ENCODE measurements around the gene MYL5. TPM values are rescaled to one million over a fixed set of nuclear protein-coding genes. Genes with fewer than 3 reads are reported as not detected.
A peak's percentile ranks its signal among the peaks of the same experiment; 100 is the strongest.

Gene MYL5
- total and polyA plus RNA-seq, 2 experiments from 2014 or later: 21.9 to 24.5 TPM

GRCh38 chr4:726235-726787 is 52.0 kb downstream of the MYL5 start:
- no peak overlapping the region for H2AFZ ChIP-seq
- peaks cover 24% of the 10 kb centered on the region for H3K4me1 ChIP-seq (ENCODE audit: insufficient read depth)
- H3K36me3 ChIP-seq (ENCODE audit: low read depth): no peaks in the 10 kb centered on the region; the same call in 1 of the 2 replicates
- no peaks in the 10 kb centered on the region for H3K27me3 ChIP-seq (replicated peaks; ENCODE audit: insufficient read depth)
- H3F3A ChIP-seq (ENCODE audit: insufficient read depth): peaks cover 8% of the 10 kb centered on the region; the same call in 1 of the 2 replicates
- H3K79me2 ChIP-seq (ENCODE audit: insufficient read depth): peaks cover 97% of the 10 kb centered on the region
- no peaks in the 10 kb centered on the region for H3K9me2 ChIP-seq (ENCODE audit: insufficient read depth)
- WGBS, 2 experiments (ENCODE audit: low coverage in 1 of 2, low lambda C conversion rate in 2 of 2, missing lambda C conversion rate in 2 of 2): 12 to 14% methylated on average over 15 to 16 of the region's 16 CpGs
- H3K4me3 ChIP-seq: peak overlapping the region; percentile 42
- H3K9me3 ChIP-seq (ENCODE audit: low read depth): no peaks in the 10 kb centered on the region
- no peaks in the 10 kb centered on the region; the same call in 1 of the 2 replicates for H4K20me1 ChIP-seq (ENCODE audit: insufficient read depth)
- in situ Hi-C loops (cut with MboI): no loop called here
- peak overlapping the region; percentile 62 for H3K4me2 ChIP-seq (ENCODE audit: unreplicated experiment)
- peak overlapping the region; percentile 80 for H3K27ac ChIP-seq
- no peak for TF ChIP-seq EZH2phosphoT487 (IDR thresholded peaks at IDR 0.05; ENCODE audit: insufficient read depth, low read depth)
- DNase-seq: peak; percentile 78
- peak overlapping the region; percentile 75 for H3K9ac ChIP-seq

- Histone ChIP-seq H3K27ac (peak overlapping the region; percentile 80), H3K9me3 (ENCODE audit: low read depth) (no peaks in the 10 kb centered on the region), H3F3A (ENCODE audit: insufficient read depth) (peaks cover 8% of the 10 kb centered on the region; the same call in 1 of the 2 replicates), H3K79me2 (ENCODE audit: insufficient read depth) (peaks cover 91% of the 10 kb centered on the region), H2AFZ (no peak overlapping the region), H4K20me1 (ENCODE audit: insufficient read depth) (no peaks in the 10 kb centered on the region; the same call in 1 of the 2 replicates), H3K4me2 (ENCODE audit: unreplicated experiment) (peak overlapping the region; percentile 62), H3K9ac (peak overlapping the region; percentile 75), H3K9me2 (ENCODE audit: insufficient read depth) (no peaks in the 10 kb centered on the region), H3K36me3 (ENCODE audit: low read depth) (no peaks in the 10 kb centered on the region; the same call in 1 of the 2 replicates), H3K4me3 (peak overlapping the region; percentile 42), H3K4me1 (ENCODE audit: insufficient read depth) (peaks cover 19% of the 10 kb centered on the region), H3K27me3 (replicated peaks; ENCODE audit: insufficient read depth) (no peaks in the 10 kb centered on the region)
- in situ Hi-C loops (cut with MboI): no loop called here
- no peak for DNase-seq
- WGBS, 2 experiments (ENCODE audit: low coverage in 1 of 2, low lambda C conversion rate in 2 of 2, missing lambda C conversion rate in 2 of 2): 35 to 37% methylated on average over 17 of the region's 17 CpGs
- TF ChIP-seq EZH2phosphoT487 (IDR thresholded peaks at IDR 0.05; ENCODE audit: insufficient read depth, low read depth) (no peak), EZH2 (IDR thresholded peaks at IDR 0.05; ENCODE audit: insufficient read depth, poor library complexity, severe bottlenecking) (no peak)
These were observed 52.5 kb downstream of the MYL5 start for GRCh38 chr4:726838-727237.

- no peak overlapping the region for H3K27ac ChIP-seq
- no peaks in the 10 kb centered on the region; the same call in 1 of the 2 replicates for H3K36me3 ChIP-seq (ENCODE audit: low read depth)
- 94 to 97% methylated on average over 6 of the region's 6 CpGs for WGBS, 2 experiments (ENCODE audit: low coverage in 1 of 2, low lambda C conversion rate in 2 of 2, missing lambda C conversion rate in 2 of 2)
- H3K9ac ChIP-seq: no peak overlapping the region
- H3F3A ChIP-seq (ENCODE audit: insufficient read depth): peaks cover 8% of the 10 kb centered on the region; the same call in 1 of the 2 replicates
- H3K4me1 ChIP-seq (ENCODE audit: insufficient read depth): peaks cover 17% of the 10 kb centered on the region
- H3K9me2 ChIP-seq (ENCODE audit: insufficient read depth): no peaks in the 10 kb centered on the region
- no peaks in the 10 kb centered on the region for H3K27me3 ChIP-seq (replicated peaks; ENCODE audit: insufficient read depth)
- TF ChIP-seq EZH2phosphoT487 (IDR thresholded peaks at IDR 0.05; ENCODE audit: insufficient read depth, low read depth): no peak
- no peak for TF ChIP-seq EZH2 (IDR thresholded peaks at IDR 0.05; ENCODE audit: insufficient read depth, poor library complexity, severe bottlenecking)
- H3K9me3 ChIP-seq (ENCODE audit: low read depth): no peaks in the 10 kb centered on the region
- no peaks in the 10 kb centered on the region; the same call in 1 of the 2 replicates for H4K20me1 ChIP-seq (ENCODE audit: insufficient read depth)
- H3K4me2 ChIP-seq (ENCODE audit: unreplicated experiment): no peak overlapping the region
- no peak overlapping the region for H2AFZ ChIP-seq
- DNase-seq: no peak
- in situ Hi-C loops (cut with MboI): no loop called here
- no peak overlapping the region for H3K4me3 ChIP-seq
- peaks cover 85% of the 10 kb centered on the region for H3K79me2 ChIP-seq (ENCODE audit: insufficient read depth)
These were observed 53.2 kb downstream of the MYL5 start for GRCh38 chr4:727576-727975.

GRCh38 chr4:729336-730315 is 55.3 kb downstream of the MYL5 start:
- Histone ChIP-seq H3K27ac (no peak overlapping the region), H3K4me1 (ENCODE audit: insufficient read depth) (peaks cover 17% of the 10 kb centered on the region), H3K9ac (no peak overlapping the region), H3K79me2 (ENCODE audit: insufficient read depth) (peaks cover 66% of the 10 kb centered on the region), H3K4me2 (ENCODE audit: unreplicated experiment) (no peak overlapping the region), H2AFZ (no peak overlapping the region), H3K4me3 (no peak overlapping the region), H4K20me1 (ENCODE audit: insufficient read depth) (no peaks in the 10 kb centered on the region; the same call in 1 of the 2 replicates), H3K9me3 (ENCODE audit: low read depth) (no peaks in the 10 kb centered on the region), H3K9me2 (ENCODE audit: insufficient read depth) (no peaks in the 10 kb centered on the region), H3K27me3 (replicated peaks; ENCODE audit: insufficient read depth) (no peaks in the 10 kb centered on the region), H3K36me3 (ENCODE audit: low read depth) (peaks cover 13% of the 10 kb centered on the region; the same call in 1 of the 2 replicates), H3F3A (ENCODE audit: insufficient read depth) (peaks cover 8% of the 10 kb centered on the region; the same call in 1 of the 2 replicates)
- in situ Hi-C loops (cut with MboI): no loop called here
- 89 to 95% methylated on average over 15 to 20 of the region's 20 CpGs for WGBS, 2 experiments (ENCODE audit: low coverage in 1 of 2, low lambda C conversion rate in 2 of 2, missing lambda C conversion rate in 2 of 2)
- TF ChIP-seq EZH2phosphoT487 (IDR thresholded peaks at IDR 0.05; ENCODE audit: insufficient read depth, low read depth) (no peak), EZH2 (IDR thresholded peaks at IDR 0.05; ENCODE audit: insufficient read depth, poor library complexity, severe bottlenecking) (no peak)
- DNase-seq: no peak
